ENCODE data around the gene TMEM80. TPM values are rescaled to one million over a fixed set of nuclear protein-coding genes. Genes with fewer than 3 reads are reported as not detected.

The TMEM80 gene
- total RNA-seq, 1 experiment from 2014 or later, result 45.2 TPM

- Histone ChIP-seq H3K36me3 (ENCODE audit: control insufficient read depth, insufficient read depth, low read length) (peaks cover 12% of the 10 kb centered on the region), H3K27ac (ENCODE audit: low read length) (no peak overlapping the region), H3K9me3 (ENCODE audit: control insufficient read depth, insufficient read depth, low read depth, low read length) (no peaks in the 10 kb centered on the region), H3K27me3 (ENCODE audit: control insufficient read depth, insufficient read depth, low read length) (no peaks in the 10 kb centered on the region), H3K4me3 (ENCODE audit: low read depth in 2 of 2, low read length in 2 of 2) (no peak overlapping the region), H3K4me1 (ENCODE audit: control insufficient read depth, insufficient read depth, low read length) (no peaks in the 10 kb centered on the region)
- no TSS peak for BruUV-seq (replicated peaks)
- in situ Hi-C loops (cut with HindIII; ENCODE audit: low pct_unique_long_range_greater_than_20kb, low sequenced_read_pairs), result no loop called here
- no peak for TF ChIP-seq CTCF (IDR thresholded peaks at IDR 0.05)
- no peak for TF ChIP-seq POLR2AphosphoS5 (IDR thresholded peaks at IDR 0.05; ENCODE audit: low read depth, low read length)
- TF ChIP-seq SIN3A (IDR thresholded peaks at IDR 0.05; ENCODE audit: borderline replicate concordance, insufficient read depth, low read depth, low read length), result no peak
- no peak for TF ChIP-seq TCF7L2 (IDR thresholded peaks at IDR 0.05; ENCODE audit: low read depth, low read length)
- TF ChIP-seq REST (IDR thresholded peaks at IDR 0.05; ENCODE audit: insufficient read depth in 1 of 2, low read depth in 2 of 2, low read length in 1 of 2), result no peak
- ATAC-seq (no peak; the same call in 1 of the 2 replicates), DNase-seq (ENCODE audit: low read depth, low spot score) (no peak)
- intact Hi-C loops (cut with micrococcal nuclease; ENCODE audit: unreplicated experiment), result no loop called here
- POLR2A ChIA-PET, result interaction anchor here (0.6 kb wide), 1 partner anchor 105 kb away, joined by 5 read pairs; no protein-coding TSS in a partner anchor
- CTCF ChIA-PET, result no interaction called here
These were observed 15.1 kb upstream of the TMEM80 start for GRCh38 chr11:680476-680875.

GRCh38 chr11:680970-681369 is 14.6 kb upstream of the TMEM80 start:
- no peak overlapping the region for H3K4me3 ChIP-seq (ENCODE audit: low read depth in 2 of 2, low read length in 2 of 2)
- TF ChIP-seq TCF7L2 (IDR thresholded peaks at IDR 0.05; ENCODE audit: low read depth, low read length) (no peak), CTCF (IDR thresholded peaks at IDR 0.05) (no peak), POLR2AphosphoS5 (IDR thresholded peaks at IDR 0.05; ENCODE audit: low read depth, low read length) (no peak), REST (IDR thresholded peaks at IDR 0.05; ENCODE audit: insufficient read depth in 1 of 2, low read depth in 2 of 2, low read length in 1 of 2) (no peak), SIN3A (IDR thresholded peaks at IDR 0.05; ENCODE audit: borderline replicate concordance, insufficient read depth, low read depth, low read length) (no peak)
- H3K27ac ChIP-seq (ENCODE audit: low read length), result no peak overlapping the region
- no peaks in the 10 kb centered on the region for H3K27me3 ChIP-seq (ENCODE audit: control insufficient read depth, insufficient read depth, low read length)
- in situ Hi-C loops (cut with HindIII; ENCODE audit: low pct_unique_long_range_greater_than_20kb, low sequenced_read_pairs) (no loop called here), intact Hi-C loops (cut with micrococcal nuclease; ENCODE audit: unreplicated experiment) (no loop called here)
- no peaks in the 10 kb centered on the region for H3K4me1 ChIP-seq (ENCODE audit: control insufficient read depth, insufficient read depth, low read length)
- DNase-seq (ENCODE audit: low read depth, low spot score), result no peak
- ChIA-PET POLR2A (interaction anchor here (0.6 kb wide), 1 partner anchor 105 kb away, joined by 5 read pairs; no protein-coding TSS in a partner anchor), CTCF (no interaction called here)
- H3K36me3 ChIP-seq (ENCODE audit: control insufficient read depth, insufficient read depth, low read length), result peaks cover 12% of the 10 kb centered on the region
- ATAC-seq, result no peak
- H3K9me3 ChIP-seq (ENCODE audit: control insufficient read depth, insufficient read depth, low read depth, low read length), result no peaks in the 10 kb centered on the region
- BruUV-seq (replicated peaks), result no TSS peak
